ENCODE results near the gene SMAD9. TPM values are rescaled to one million over a fixed set of nuclear protein-coding genes. Genes with fewer than 3 reads are reported as not detected.
A peak's percentile ranks its signal among the peaks of the same experiment; 100 is the strongest.

SMAD9 gene
- total RNA-seq, 1 donor from 2014 or later: 13.5 TPM

GRCh38 chr13:36862002-36862685 is 57.9 kb downstream of the SMAD9 start:
- Histone ChIP-seq H3K4me1 (no peaks in the 10 kb centered on the region), H3K27me3 (no peaks in the 10 kb centered on the region), H3K27ac (no peak overlapping the region), H3K36me3 (no peaks in the 10 kb centered on the region), H3K9me3 (no peaks in the 10 kb centered on the region), H3K4me3 (no peak overlapping the region)
- intact Hi-C loops (cut with DNase I): no loop called here
- no peak for DNase-seq (ENCODE audit: extremely low spot score in 2 of 2)
- TF ChIP-seq POLR2A (IDR thresholded peaks at IDR 0.05) (no peak), CTCF (IDR thresholded peaks at IDR 0.05) (no peak), POLR2AphosphoS5 (IDR thresholded peaks at IDR 0.05; ENCODE audit: insufficient read depth in 1 of 2, low read depth in 1 of 2) (no peak)

GRCh38 chr13:36859259-36859658 is 60.8 kb downstream of the SMAD9 start:
- no peaks in the 10 kb centered on the region for H3K36me3 ChIP-seq
- no peaks in the 10 kb centered on the region for H3K4me1 ChIP-seq
- H3K9me3 ChIP-seq: no peaks in the 10 kb centered on the region
- H3K27me3 ChIP-seq: no peaks in the 10 kb centered on the region
- intact Hi-C loops (cut with DNase I): loop anchor here (5.0 kb wide), 1 partner anchor 123 kb away; no protein-coding TSS in a partner anchor
- no peak for DNase-seq (ENCODE audit: extremely low spot score in 2 of 2)
- TF ChIP-seq POLR2AphosphoS5 (IDR thresholded peaks at IDR 0.05; ENCODE audit: insufficient read depth in 1 of 2, low read depth in 1 of 2) (no peak), POLR2A (IDR thresholded peaks at IDR 0.05) (no peak), CTCF (IDR thresholded peaks at IDR 0.05) (no peak)
- H3K4me3 ChIP-seq: no peak overlapping the region
- H3K27ac ChIP-seq: no peak overlapping the region

- TF ChIP-seq CTCF (IDR thresholded peaks at IDR 0.05) (peak; percentile 9 to 42 (median 12)), POLR2AphosphoS5 (IDR thresholded peaks at IDR 0.05; ENCODE audit: insufficient read depth in 1 of 2, low read depth in 1 of 2) (no peak)
- no peak for DNase-seq (ENCODE audit: extremely low spot score in 2 of 2)
- Histone ChIP-seq H3K27ac (no peak overlapping the region), H3K36me3 (no peaks in the 10 kb centered on the region), H3K9me3 (no peaks in the 10 kb centered on the region), H3K27me3 (no peaks in the 10 kb centered on the region), H3K4me3 (no peak overlapping the region), H3K4me1 (no peaks in the 10 kb centered on the region)
- intact Hi-C loops (cut with DNase I): loop anchor here (5.0 kb wide), 1 partner anchor 124 kb away; no protein-coding TSS in a partner anchor
These were observed 61.7 kb downstream of the SMAD9 start for GRCh38 chr13:36858290-36858689.

- TF ChIP-seq POLR2AphosphoS5 (IDR thresholded peaks at IDR 0.05; ENCODE audit: insufficient read depth in 1 of 2, low read depth in 1 of 2) (no peak), CTCF (IDR thresholded peaks at IDR 0.05) (no peak), POLR2A (IDR thresholded peaks at IDR 0.05) (no peak)
- Histone ChIP-seq H3K27me3 (no peaks in the 10 kb centered on the region), H3K27ac (no peak overlapping the region), H3K9me3 (no peaks in the 10 kb centered on the region), H3K36me3 (no peaks in the 10 kb centered on the region), H3K4me1 (no peaks in the 10 kb centered on the region), H3K4me3 (no peak overlapping the region)
- intact Hi-C loops (cut with DNase I): loop anchor here (5.0 kb wide), 1 partner anchor 125 kb away; no protein-coding TSS in a partner anchor
- DNase-seq (ENCODE audit: extremely low spot score in 2 of 2): no peak
These were observed 62.8 kb downstream of the SMAD9 start for GRCh38 chr13:36857253-36857652.

- no peaks in the 10 kb centered on the region for H3K36me3 ChIP-seq
These were observed 69.1 kb downstream of the SMAD9 start for GRCh38 chr13:36850790-36851438.

More at GRCh38 chr13:36850790-36851438, 69.1 kb downstream of the SMAD9 start:
- no peak overlapping the region for H3K4me3 ChIP-seq
- intact Hi-C loops (cut with DNase I): no loop called here
- no peak for TF ChIP-seq POLR2AphosphoS5 (IDR thresholded peaks at IDR 0.05; ENCODE audit: insufficient read depth in 1 of 2, low read depth in 1 of 2)
- TF ChIP-seq POLR2A (IDR thresholded peaks at IDR 0.05): no peak
- TF ChIP-seq CTCF (IDR thresholded peaks at IDR 0.05): no peak
- DNase-seq (ENCODE audit: extremely low spot score in 2 of 2): no peak
- H3K4me1 ChIP-seq: no peaks in the 10 kb centered on the region
- no peaks in the 10 kb centered on the region for H3K27me3 ChIP-seq
- no peak overlapping the region for H3K27ac ChIP-seq
- H3K9me3 ChIP-seq: no peaks in the 10 kb centered on the region
